ENCODE results near the gene CDC26. TPM values are rescaled to one million over a fixed set of nuclear protein-coding genes. Genes with fewer than 3 reads are reported as not detected.

Gene CDC26
- total RNA-seq, 1 donor from 2014 or later: 37.0 TPM

- no peak for TF ChIP-seq CTCF (IDR thresholded peaks at IDR 0.05; ENCODE audit: borderline replicate concordance)
- DNase-seq: no peak
- Histone ChIP-seq H3K27ac (replicated peaks) (no peak overlapping the region), H3K27me3 (ENCODE audit: low read depth) (no peaks in the 10 kb centered on the region), H3K36me3 (peaks cover 70% of the 10 kb centered on the region), H3K9me3 (replicated peaks) (no peaks in the 10 kb centered on the region), H3K4me1 (no peaks in the 10 kb centered on the region), H3K4me3 (no peak overlapping the region)
- intact Hi-C loops (cut with micrococcal nuclease): no loop called here
These were observed 13.3 kb downstream of the CDC26 start for GRCh38 chr9:113261917-113262671.

- intact Hi-C loops (cut with micrococcal nuclease): no loop called here
These were observed 17.1 kb downstream of the CDC26 start for GRCh38 chr9:113258282-113258681.

GRCh38 chr9:113257863-113258262 lies 17.5 kb downstream of the CDC26 start:
- H3K9me3 ChIP-seq (replicated peaks): no peaks in the 10 kb centered on the region
- H3K27ac ChIP-seq (replicated peaks): no peak overlapping the region
- H3K4me3 ChIP-seq: no peak overlapping the region
- intact Hi-C loops (cut with micrococcal nuclease): no loop called here
- no peaks in the 10 kb centered on the region for H3K27me3 ChIP-seq (ENCODE audit: low read depth)
- TF ChIP-seq CTCF (IDR thresholded peaks at IDR 0.05; ENCODE audit: borderline replicate concordance): no peak
- no peak for DNase-seq
- peaks cover 65% of the 10 kb centered on the region for H3K36me3 ChIP-seq
- H3K4me1 ChIP-seq: no peaks in the 10 kb centered on the region

More at GRCh38 chr9:113258282-113258681, 17.1 kb downstream of the CDC26 start:
- Histone ChIP-seq H3K4me3 (no peak overlapping the region), H3K36me3 (peaks cover 65% of the 10 kb centered on the region), H3K27ac (replicated peaks) (no peak overlapping the region), H3K4me1 (no peaks in the 10 kb centered on the region), H3K9me3 (replicated peaks) (no peaks in the 10 kb centered on the region), H3K27me3 (ENCODE audit: low read depth) (no peaks in the 10 kb centered on the region)
- no peak for TF ChIP-seq CTCF (IDR thresholded peaks at IDR 0.05; ENCODE audit: borderline replicate concordance)
- DNase-seq: no peak

- Histone ChIP-seq H3K4me1 (no peaks in the 10 kb centered on the region), H3K27me3 (ENCODE audit: low read depth) (no peaks in the 10 kb centered on the region), H3K9me3 (replicated peaks) (peaks cover 6% of the 10 kb centered on the region), H3K27ac (replicated peaks) (no peak overlapping the region), H3K4me3 (no peak overlapping the region), H3K36me3 (peaks cover 42% of the 10 kb centered on the region)
- DNase-seq: no peak
- no peak for TF ChIP-seq CTCF (IDR thresholded peaks at IDR 0.05; ENCODE audit: borderline replicate concordance)
- intact Hi-C loops (cut with micrococcal nuclease): no loop called here
These were observed 19.9 kb downstream of the CDC26 start for GRCh38 chr9:113255438-113255837.

GRCh38 chr9:113254991-113255390 lies 20.4 kb downstream of the CDC26 start:
- Histone ChIP-seq H3K27ac (replicated peaks) (no peak overlapping the region), H3K4me3 (no peak overlapping the region), H3K36me3 (peaks cover 38% of the 10 kb centered on the region), H3K27me3 (ENCODE audit: low read depth) (no peaks in the 10 kb centered on the region), H3K9me3 (replicated peaks) (peaks cover 6% of the 10 kb centered on the region), H3K4me1 (no peaks in the 10 kb centered on the region)
- DNase-seq: no peak
- intact Hi-C loops (cut with micrococcal nuclease): no loop called here
- TF ChIP-seq CTCF (IDR thresholded peaks at IDR 0.05; ENCODE audit: borderline replicate concordance): no peak
